ENCODE results near the gene PBXIP1. TPM values are rescaled to one million over a fixed set of nuclear protein-coding genes. Genes with fewer than 3 reads are reported as not detected.

Gene PBXIP1
- total RNA-seq, 1 donor = 90.1 TPM

- H3K27ac ChIP-seq (ENCODE audit: low read depth, low read length) = no peak overlapping the region
- H3K79me2 ChIP-seq (ENCODE audit: insufficient read depth, low read length) = no peaks in the 10 kb centered on the region
- H3K36me3 ChIP-seq (ENCODE audit: insufficient read depth, low read length) = no peaks in the 10 kb centered on the region
- peaks cover 4% of the 10 kb centered on the region for H3K27me3 ChIP-seq (ENCODE audit: insufficient read depth, low read length)
- no peak for DNase-seq (ENCODE audit: insufficient read length, low spot score, missing footprints)
- no peak overlapping the region for H3K4me3 ChIP-seq (ENCODE audit: insufficient read depth, low read length)
- no peak overlapping the region for H2AFZ ChIP-seq (ENCODE audit: low read length)
- no peak overlapping the region for H3K4me2 ChIP-seq (ENCODE audit: insufficient read depth, low read length)
- no peaks in the 10 kb centered on the region for H4K20me1 ChIP-seq (ENCODE audit: insufficient read depth, low read length)
- H3K4me1 ChIP-seq (ENCODE audit: insufficient read depth, low read length) = no peaks in the 10 kb centered on the region
- H3K9me3 ChIP-seq (ENCODE audit: low read depth, low read length) = no peaks in the 10 kb centered on the region
- TF ChIP-seq CTCF (IDR thresholded peaks at IDR 0.05; ENCODE audit: extremely low read depth, low read depth, low read length) = no peak
Measured at GRCh38 chr1:154901591-154901990, 54.3 kb downstream of the PBXIP1 start.

GRCh38 chr1:154899041-154899440, 56.9 kb downstream of the PBXIP1 start:
- Histone ChIP-seq H3K4me1 (ENCODE audit: insufficient read depth, low read length) (no peaks in the 10 kb centered on the region), H3K79me2 (ENCODE audit: insufficient read depth, low read length) (no peaks in the 10 kb centered on the region), H3K27ac (ENCODE audit: low read depth, low read length) (no peak overlapping the region), H2AFZ (ENCODE audit: low read length) (no peak overlapping the region), H3K4me3 (ENCODE audit: insufficient read depth, low read length) (no peak overlapping the region), H3K9me3 (ENCODE audit: low read depth, low read length) (no peaks in the 10 kb centered on the region), H3K36me3 (ENCODE audit: insufficient read depth, low read length) (no peaks in the 10 kb centered on the region), H3K27me3 (ENCODE audit: insufficient read depth, low read length) (peaks cover 14% of the 10 kb centered on the region), H4K20me1 (ENCODE audit: insufficient read depth, low read length) (no peaks in the 10 kb centered on the region), H3K4me2 (ENCODE audit: insufficient read depth, low read length) (no peak overlapping the region)
- no peak for TF ChIP-seq CTCF (IDR thresholded peaks at IDR 0.05; ENCODE audit: extremely low read depth, low read depth, low read length)
- DNase-seq (ENCODE audit: insufficient read length, low spot score, missing footprints) = no peak

GRCh38 chr1:154896771-154897286, 59.1 kb downstream of the PBXIP1 start:
- H3K9me3 ChIP-seq (ENCODE audit: low read depth, low read length) = no peaks in the 10 kb centered on the region
- no peaks in the 10 kb centered on the region for H3K79me2 ChIP-seq (ENCODE audit: insufficient read depth, low read length)
- no peaks in the 10 kb centered on the region for H4K20me1 ChIP-seq (ENCODE audit: insufficient read depth, low read length)
- TF ChIP-seq CTCF (IDR thresholded peaks at IDR 0.05; ENCODE audit: extremely low read depth, low read depth, low read length) = no peak
- no peak overlapping the region for H3K4me2 ChIP-seq (ENCODE audit: insufficient read depth, low read length)
- no peak overlapping the region for H2AFZ ChIP-seq (ENCODE audit: low read length)
- no peaks in the 10 kb centered on the region for H3K4me1 ChIP-seq (ENCODE audit: insufficient read depth, low read length)
- no peak overlapping the region for H3K27ac ChIP-seq (ENCODE audit: low read depth, low read length)
- H3K36me3 ChIP-seq (ENCODE audit: insufficient read depth, low read length) = no peaks in the 10 kb centered on the region
- H3K27me3 ChIP-seq (ENCODE audit: insufficient read depth, low read length) = peaks cover 20% of the 10 kb centered on the region
- DNase-seq (ENCODE audit: insufficient read length, low spot score, missing footprints) = no peak
- no peak overlapping the region for H3K4me3 ChIP-seq (ENCODE audit: insufficient read depth, low read length)

GRCh38 chr1:154895798-154896197, 60.1 kb downstream of the PBXIP1 start:
- H3K4me2 ChIP-seq (ENCODE audit: insufficient read depth, low read length) = no peak overlapping the region
- no peaks in the 10 kb centered on the region for H3K9me3 ChIP-seq (ENCODE audit: low read depth, low read length)
- no peak overlapping the region for H3K27ac ChIP-seq (ENCODE audit: low read depth, low read length)
- no peaks in the 10 kb centered on the region for H3K36me3 ChIP-seq (ENCODE audit: insufficient read depth, low read length)
- no peak overlapping the region for H3K4me3 ChIP-seq (ENCODE audit: insufficient read depth, low read length)
- DNase-seq (ENCODE audit: insufficient read length, low spot score, missing footprints) = no peak
- no peak for TF ChIP-seq CTCF (IDR thresholded peaks at IDR 0.05; ENCODE audit: extremely low read depth, low read depth, low read length)
- H3K4me1 ChIP-seq (ENCODE audit: insufficient read depth, low read length) = no peaks in the 10 kb centered on the region
- no peaks in the 10 kb centered on the region for H4K20me1 ChIP-seq (ENCODE audit: insufficient read depth, low read length)
- peaks cover 20% of the 10 kb centered on the region for H3K27me3 ChIP-seq (ENCODE audit: insufficient read depth, low read length)
- no peak overlapping the region for H2AFZ ChIP-seq (ENCODE audit: low read length)
- H3K79me2 ChIP-seq (ENCODE audit: insufficient read depth, low read length) = no peaks in the 10 kb centered on the region

Small RNA genes lying within 50 kb of the gene (small RNA-seq; reads per million reads assigned to genes)
- gene MIR4258 (not detected), gene RF00017 (not detected)

Other genes starting within 250 kb of the PBXIP1 start
- gene KCNN3, start 85.8 kb downstream of the PBXIP1 start, total RNA-seq = under 0.01 TPM in 2 replicates
- 6.2 and 6.5 TPM in 2 replicates for gene PMVK, start 19.4 kb downstream of the PBXIP1 start, total RNA-seq
- gene PYGO2, start 5.7 kb upstream of the PBXIP1 start, total RNA-seq = 12.1 and 18.5 TPM in 2 replicates
- gene SHC1, start 14.6 kb upstream of the PBXIP1 start, total RNA-seq = 230 and 239 TPM in 2 replicates
- gene CKS1B, start 18.6 kb upstream of the PBXIP1 start, total RNA-seq = 23.2 and 23.3 TPM in 2 replicates
- 17.1 and 20.6 TPM in 2 replicates for gene FLAD1, start 27.2 kb upstream of the PBXIP1 start, total RNA-seq
- 0.88 TPM in 1 of 2 replicates, not detected in the other for gene LENEP, start 37.5 kb upstream of the PBXIP1 start, total RNA-seq
- gene ZBTB7B, start 46.7 kb upstream of the PBXIP1 start, total RNA-seq = 18.6 and 23.5 TPM in 2 replicates
- gene DCST2, start 77.7 kb upstream of the PBXIP1 start, total RNA-seq = not detected in 2 replicates
- gene DCST1, start 77.7 kb upstream of the PBXIP1 start, total RNA-seq = not detected in 2 replicates
- 89.0 and 101 TPM in 2 replicates for gene ADAM15, start 95.2 kb upstream of the PBXIP1 start, total RNA-seq
- gene EFNA4, start 107.6 kb upstream of the PBXIP1 start, total RNA-seq = 3.5 and 3.6 TPM in 2 replicates
- 1.4 and 2.1 TPM in 2 replicates for gene EFNA3, start 122.7 kb upstream of the PBXIP1 start, total RNA-seq
- 0.36 and 0.88 TPM in 2 replicates for gene EFNA1, start 171.8 kb upstream of the PBXIP1 start, total RNA-seq
- 34.5 and 38.0 TPM in 2 replicates for gene SLC50A1, start 179.8 kb upstream of the PBXIP1 start, total RNA-seq
- gene DPM3, start 184.4 kb upstream of the PBXIP1 start, total RNA-seq = 15.9 and 34.4 TPM in 2 replicates
- 112 and 117 TPM in 2 replicates for gene KRTCAP2, start 217.2 kb upstream of the PBXIP1 start, total RNA-seq
- gene TRIM46, start 217.8 kb upstream of the PBXIP1 start, total RNA-seq = 3.2 and 3.3 TPM in 2 replicates

All from osteoblast (primary cell).